ENCODE data around the gene ZNF586.
"Not testable (repeated sequence)": the region's sequence is repeated elsewhere in the genome, so short reads cannot be mapped to it uniquely, and the experiment has no call there.

The ZNF586 gene

DNA sequence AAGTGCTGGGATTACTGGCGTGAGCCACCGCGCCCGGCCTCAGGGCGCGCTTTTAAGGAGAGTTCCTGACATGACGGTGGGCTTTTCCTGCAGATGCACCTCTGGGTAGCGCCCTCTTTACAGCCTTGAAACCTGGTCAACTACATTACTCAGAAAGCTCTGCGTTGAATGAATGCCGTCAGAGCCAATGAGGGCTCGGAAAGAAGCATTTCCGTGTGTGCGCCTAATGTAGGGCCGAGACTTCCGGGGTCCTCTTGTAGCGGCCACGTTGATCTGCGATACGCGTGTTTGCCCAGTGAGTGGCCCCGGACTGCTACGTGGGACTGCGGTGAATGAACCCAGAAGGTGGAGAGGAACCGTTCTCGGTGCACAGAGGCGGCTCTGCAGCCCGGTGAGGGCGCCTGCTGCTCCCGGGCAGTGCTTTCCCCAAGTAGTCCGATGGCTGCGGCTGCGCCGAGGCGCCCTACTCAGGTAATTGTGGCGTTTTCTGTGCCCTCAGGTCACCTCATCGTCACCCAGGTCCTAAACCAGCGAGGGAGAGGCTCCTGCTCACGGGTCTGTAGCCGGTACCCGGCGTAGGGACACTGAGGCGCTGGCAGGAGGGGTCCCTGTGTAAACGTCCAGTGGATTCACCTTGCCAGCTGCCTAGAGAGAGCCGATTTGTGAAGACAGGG is 50.1 kb downstream of the ZNF586 start:
- TF ChIP-seq, protein P1, sequence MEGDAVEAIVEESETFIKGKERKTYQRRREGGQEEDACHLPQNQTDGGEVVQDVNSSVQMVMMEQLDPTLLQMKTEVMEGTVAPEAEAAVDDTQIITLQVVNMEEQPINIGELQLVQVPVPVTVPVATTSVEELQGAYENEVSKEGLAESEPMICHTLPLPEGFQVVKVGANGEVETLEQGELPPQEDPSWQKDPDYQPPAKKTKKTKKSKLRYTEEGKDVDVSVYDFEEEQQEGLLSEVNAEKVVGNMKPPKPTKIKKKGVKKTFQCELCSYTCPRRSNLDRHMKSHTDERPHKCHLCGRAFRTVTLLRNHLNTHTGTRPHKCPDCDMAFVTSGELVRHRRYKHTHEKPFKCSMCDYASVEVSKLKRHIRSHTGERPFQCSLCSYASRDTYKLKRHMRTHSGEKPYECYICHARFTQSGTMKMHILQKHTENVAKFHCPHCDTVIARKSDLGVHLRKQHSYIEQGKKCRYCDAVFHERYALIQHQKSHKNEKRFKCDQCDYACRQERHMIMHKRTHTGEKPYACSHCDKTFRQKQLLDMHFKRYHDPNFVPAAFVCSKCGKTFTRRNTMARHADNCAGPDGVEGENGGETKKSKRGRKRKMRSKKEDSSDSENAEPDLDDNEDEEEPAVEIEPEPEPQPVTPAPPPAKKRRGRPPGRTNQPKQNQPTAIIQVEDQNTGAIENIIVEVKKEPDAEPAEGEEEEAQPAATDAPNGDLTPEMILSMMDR (IDR thresholded peaks at IDR 0.05; ENCODE audit: low read depth, low read length) = peak; percentile 6
- DNase-seq (ENCODE audit: extremely low read depth, low read depth) = peak; percentile 71

- TF ChIP-seq, protein P1 (IDR thresholded peaks at IDR 0.05; ENCODE audit: low read depth, low read length) = no peak
- no peak for DNase-seq (ENCODE audit: extremely low read depth, low read depth)
These were observed 51.1 kb downstream of the ZNF586 start for GRCh38 chr19:57820599-57820998.

- DNase-seq (ENCODE audit: extremely low read depth, low read depth) = not testable (repeated sequence)
These were observed 51.6 kb downstream of the ZNF586 start for GRCh38 chr19:57821095-57821494.

DNA sequence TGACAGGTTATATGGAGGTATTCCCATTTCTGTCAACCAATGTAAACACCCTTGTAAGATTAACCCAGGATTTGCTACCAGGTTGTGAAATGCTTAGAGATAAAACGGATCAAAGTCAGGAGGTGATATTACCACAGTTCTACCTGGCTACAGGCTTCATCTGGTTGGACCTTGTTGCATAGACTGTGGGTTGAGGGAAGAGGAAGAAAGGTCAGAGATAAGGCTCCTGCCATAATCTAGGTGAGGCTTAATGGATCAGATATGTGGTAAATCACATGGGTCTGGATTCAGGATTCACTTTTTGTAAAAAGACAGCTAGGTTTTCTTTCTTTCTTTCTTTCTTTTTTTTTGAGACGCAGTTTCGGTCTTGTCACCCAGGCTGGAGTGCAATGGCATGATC is 52.0 kb downstream of the ZNF586 start:
- not testable (repeated sequence) for DNase-seq (ENCODE audit: extremely low read depth, low read depth)

- not testable (repeated sequence) for DNase-seq (ENCODE audit: extremely low read depth, low read depth)
These were observed 53.7 kb downstream of the ZNF586 start for GRCh38 chr19:57823155-57823554.

DNA sequence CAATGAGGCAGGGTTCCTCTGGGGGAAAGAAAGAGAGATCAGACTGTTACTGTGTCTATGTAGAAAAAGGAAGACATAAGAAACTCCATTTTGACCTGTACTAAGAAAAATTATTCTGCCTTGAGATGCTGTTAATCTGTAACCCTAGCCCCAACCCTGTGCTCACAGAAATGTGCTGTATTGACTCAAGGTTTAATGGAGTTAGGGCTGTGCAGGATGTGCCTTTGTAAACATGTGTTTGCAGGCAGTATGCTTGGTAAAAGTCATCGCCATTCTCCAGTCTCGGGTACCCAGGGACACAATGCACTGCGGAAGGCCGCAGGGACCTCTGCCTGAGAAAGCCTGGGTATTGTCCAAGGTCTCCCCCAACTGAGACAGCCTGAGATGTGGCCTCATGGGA is 54.1 kb downstream of the ZNF586 start:
- DNase-seq (ENCODE audit: extremely low read depth, low read depth) = not testable (repeated sequence)

DNA sequence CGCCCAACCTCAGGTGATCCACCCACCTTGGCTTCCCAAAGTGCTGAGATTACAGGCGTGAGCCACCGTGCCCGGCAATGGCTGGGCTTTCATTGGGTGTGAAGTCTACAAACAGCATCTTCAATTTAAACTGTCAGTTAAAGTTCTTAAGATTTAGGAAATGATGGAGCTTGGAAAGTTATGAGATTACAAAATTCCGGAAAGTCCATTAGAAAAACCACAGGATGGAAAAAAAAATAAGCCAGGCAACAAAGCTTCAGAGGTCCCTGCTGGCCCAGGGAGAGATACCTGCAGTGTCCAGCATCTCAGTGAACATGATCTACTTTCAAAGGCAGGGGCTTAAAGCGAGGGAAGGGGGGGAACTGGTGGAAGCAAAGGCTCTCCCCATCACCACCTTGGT is 56.0 kb downstream of the ZNF586 start:
- TF ChIP-seq, protein P1 (IDR thresholded peaks at IDR 0.05; ENCODE audit: low read depth, low read length) = no peak
- no peak for DNase-seq (ENCODE audit: extremely low read depth, low read depth)

DNA sequence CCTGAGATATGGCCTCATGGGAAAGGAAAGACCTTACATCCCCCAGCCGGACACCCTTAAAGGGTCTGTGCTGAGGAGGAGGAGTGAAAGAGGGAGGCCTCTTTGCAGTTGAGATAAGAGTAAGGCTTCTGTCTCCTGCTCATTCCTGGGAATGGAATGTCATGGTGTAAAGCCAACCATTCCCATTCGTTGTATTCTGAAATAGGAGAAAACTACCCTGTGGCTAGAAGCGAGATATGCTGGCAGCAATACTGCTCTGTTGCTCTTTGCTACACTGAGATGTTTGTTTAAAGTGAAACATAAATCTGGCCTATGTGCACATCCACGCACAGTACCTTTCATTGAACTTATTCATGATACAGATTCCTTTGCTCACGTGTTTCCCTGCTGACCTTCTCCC is 59.8 kb downstream of the ZNF586 start:
- DNase-seq (ENCODE audit: extremely low read depth, low read depth) = no peak
- TF ChIP-seq, protein P1 (IDR thresholded peaks at IDR 0.05; ENCODE audit: low read depth, low read length) = no peak

GRCh38 chr19:57830071-57830602 is 60.7 kb downstream of the ZNF586 start, which contains the start of gene ZNF587B:
Gene ZNF587B, plus strand, starts transcription at chr19:57830299. Its CDS starts 230 bp downstream, at chr19:57830529.
- DNase-seq (ENCODE audit: extremely low read depth, low read depth) = no peak
- TF ChIP-seq, protein P1 (IDR thresholded peaks at IDR 0.05; ENCODE audit: low read depth, low read length) = peak; percentile 19

All from AG09319 (cell line).